Left lung (tissue), 10 donors: ENCODE results near the gene KIF16B. TPM values are rescaled to one million over a fixed set of nuclear protein-coding genes. Genes with fewer than 3 reads are reported as not detected.

ENCODE experiments used
- ATAC-seq: fragments of 200-7000 bp; cut with Tn5 transposase; one replicate; pipeline ENCODE4 v1.9.1; 2020; ENCODE audit warnings: moderate library complexity
- DNase-seq, 4 donors: peaks; one replicate each; pipeline ENCODE4 v3.0.0-alpha.2; 2013 to 2020
- H3K27ac ChIP-seq, 2 donors: fragments of 200-600 bp; sonication (generic) in 1 of 2; one replicate each; pipeline versions ENCODE4 v1.5.0 to v1.8.0; 2020 to 2021
- H3K27me3 ChIP-seq, 2 donors: fragments of 200-600 bp; sonication (generic) in 1 of 2; one replicate each; pipeline versions ENCODE4 v1.5.0 to v1.8.0; 2020 to 2021
- H3K36me3 ChIP-seq, 2 donors: fragments of 200-600 bp; sonication (generic) in 1 of 2; one replicate each; pipeline versions ENCODE4 v1.5.0 to v1.8.0; 2020 to 2021
- H3K4me1 ChIP-seq, 2 donors: fragments of 200-600 bp; one replicate each; pipeline ENCODE4 v1.8.0; 2021
- H3K4me3 ChIP-seq, 2 donors: fragments of 200-600 bp; sonication (generic) in 1 of 2; one replicate each; pipeline versions ENCODE4 v1.5.0 to v1.8.0; 2020 to 2021; ENCODE audit warnings: mild to moderate bottlenecking in 1 of 2
- H3K9me3 ChIP-seq, 2 donors: fragments of 200-600 bp; sonication (generic) in 1 of 2; one replicate each; pipeline versions ENCODE4 v1.5.0 to v1.8.0; 2020 to 2021
- intact Hi-C, 2 donors: fragments of 100-400 bp; cut with DNase I; formaldehyde crosslinking; loops; one replicate each; pipeline versions ENCODE4 v1.11.2 to v1.14.2; 2022
- polyA plus RNA-seq, 6 donors: library from polyadenylated mRNA; unstranded; fragments of 120-200 nt; gene quantifications; one replicate each; pipeline ENCODE4 v1.2.1, GENCODE V29; 2013; ENCODE audit not compliant: insufficient read length in 6 of 6
- total RNA-seq, 2 donors: library from RNA; stranded (reverse); fragmentation: NEBNext Ultra II Directional; extraction: Animal tissue kit (Norgen Biotek cat#: 25700); gene quantifications; one replicate each; pipeline ENCODE4 v1.2.1, GENCODE V29; 2021
- TF ChIP-seq, protein P1 (sequence below), 2 donors: fragments of 200-600 bp; sonication (generic) in 1 of 2; IDR thresholded peaks; one replicate each; pipeline versions ENCODE4 v1.5.0 to v1.8.0; 2021; ENCODE audit warnings: antibody characterized with exemption in 2 of 2
- donor health status: DM: no; HTN: yes; CAD: no.
- donor health status: DM: no; HTN: no; CAD: no.

Gene KIF16B
- total and polyA plus RNA-seq, 8 donors = 9.1 to 23.8 (median 12.8) TPM

DNA sequence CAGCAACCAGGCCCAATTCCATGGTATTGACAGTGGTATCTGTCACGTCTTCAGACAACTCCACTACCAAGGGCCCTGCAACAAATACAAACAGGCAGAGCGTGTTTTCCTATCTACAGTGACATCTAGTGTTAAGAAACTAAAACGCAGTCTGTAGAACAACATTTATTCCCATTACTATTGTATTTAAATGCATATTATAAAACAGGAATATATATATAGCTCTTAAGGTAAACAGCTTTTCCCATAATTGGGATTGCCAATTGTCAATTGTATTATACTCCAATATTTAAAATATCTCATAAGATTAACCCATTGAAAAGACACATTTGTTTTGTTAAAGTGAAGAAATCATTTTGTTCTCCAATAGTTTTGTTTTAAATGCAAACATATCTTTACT lies 97.2 kb downstream of the KIF16B start:
- ATAC-seq = peak; percentile 90
- peak in 2 of 4 donors; percentile 47 to 58 for DNase-seq
- intact Hi-C loops = no loop called here
- Histone ChIP-seq H3K9me3 (no peaks in the 10 kb centered on the region), H3K36me3 (no peaks in the 10 kb centered on the region), H3K4me3 (no peak overlapping the region), H3K27ac (no peak overlapping the region), H3K27me3 (no peaks in the 10 kb centered on the region), H3K4me1 (peaks cover 3 to 14% of the 10 kb centered on the region in 2 donors)
- TF ChIP-seq, protein P1, sequence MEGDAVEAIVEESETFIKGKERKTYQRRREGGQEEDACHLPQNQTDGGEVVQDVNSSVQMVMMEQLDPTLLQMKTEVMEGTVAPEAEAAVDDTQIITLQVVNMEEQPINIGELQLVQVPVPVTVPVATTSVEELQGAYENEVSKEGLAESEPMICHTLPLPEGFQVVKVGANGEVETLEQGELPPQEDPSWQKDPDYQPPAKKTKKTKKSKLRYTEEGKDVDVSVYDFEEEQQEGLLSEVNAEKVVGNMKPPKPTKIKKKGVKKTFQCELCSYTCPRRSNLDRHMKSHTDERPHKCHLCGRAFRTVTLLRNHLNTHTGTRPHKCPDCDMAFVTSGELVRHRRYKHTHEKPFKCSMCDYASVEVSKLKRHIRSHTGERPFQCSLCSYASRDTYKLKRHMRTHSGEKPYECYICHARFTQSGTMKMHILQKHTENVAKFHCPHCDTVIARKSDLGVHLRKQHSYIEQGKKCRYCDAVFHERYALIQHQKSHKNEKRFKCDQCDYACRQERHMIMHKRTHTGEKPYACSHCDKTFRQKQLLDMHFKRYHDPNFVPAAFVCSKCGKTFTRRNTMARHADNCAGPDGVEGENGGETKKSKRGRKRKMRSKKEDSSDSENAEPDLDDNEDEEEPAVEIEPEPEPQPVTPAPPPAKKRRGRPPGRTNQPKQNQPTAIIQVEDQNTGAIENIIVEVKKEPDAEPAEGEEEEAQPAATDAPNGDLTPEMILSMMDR (IDR thresholded peaks at IDR 0.05) = peak; percentile 38 to 55

- ATAC-seq = peak; percentile 79
- Histone ChIP-seq H3K4me3 (no peak overlapping the region), H3K27ac (no peak overlapping the region), H3K4me1 (peaks cover 3 to 14% of the 10 kb centered on the region in 2 donors), H3K9me3 (no peaks in the 10 kb centered on the region), H3K36me3 (no peaks in the 10 kb centered on the region), H3K27me3 (no peaks in the 10 kb centered on the region)
- TF ChIP-seq, protein P1 (IDR thresholded peaks at IDR 0.05) = no peak
- intact Hi-C loops = no loop called here
- DNase-seq = peak in 1 of 4 donors; percentile 9
Measured at GRCh38 chr20:16475225-16475624, 98.0 kb downstream of the KIF16B start.

- intact Hi-C loops = no loop called here
Measured at GRCh38 chr20:16474363-16474762, 98.9 kb downstream of the KIF16B start.

GRCh38 chr20:16472045-16472872 lies 101.0 kb downstream of the KIF16B start:
- Histone ChIP-seq H3K27me3 (no peaks in the 10 kb centered on the region), H3K9me3 (no peaks in the 10 kb centered on the region), H3K36me3 (no peaks in the 10 kb centered on the region), H3K4me3 (no peak overlapping the region), H3K4me1 (peaks cover 3 to 14% of the 10 kb centered on the region in 2 donors), H3K27ac (no peak overlapping the region)
- no peak for DNase-seq
- TF ChIP-seq, protein P1 (IDR thresholded peaks at IDR 0.05) = no peak
- intact Hi-C loops = no loop called here
- no peak for ATAC-seq

More at GRCh38 chr20:16474363-16474762, 98.9 kb downstream of the KIF16B start:
- TF ChIP-seq, protein P1 (IDR thresholded peaks at IDR 0.05) = no peak
- Histone ChIP-seq H3K9me3 (no peaks in the 10 kb centered on the region), H3K4me1 (peaks cover 3 to 14% of the 10 kb centered on the region in 2 donors), H3K27ac (no peak overlapping the region), H3K27me3 (no peaks in the 10 kb centered on the region), H3K36me3 (no peaks in the 10 kb centered on the region), H3K4me3 (no peak overlapping the region)
- ATAC-seq (no peak), DNase-seq (no peak)

DNA sequence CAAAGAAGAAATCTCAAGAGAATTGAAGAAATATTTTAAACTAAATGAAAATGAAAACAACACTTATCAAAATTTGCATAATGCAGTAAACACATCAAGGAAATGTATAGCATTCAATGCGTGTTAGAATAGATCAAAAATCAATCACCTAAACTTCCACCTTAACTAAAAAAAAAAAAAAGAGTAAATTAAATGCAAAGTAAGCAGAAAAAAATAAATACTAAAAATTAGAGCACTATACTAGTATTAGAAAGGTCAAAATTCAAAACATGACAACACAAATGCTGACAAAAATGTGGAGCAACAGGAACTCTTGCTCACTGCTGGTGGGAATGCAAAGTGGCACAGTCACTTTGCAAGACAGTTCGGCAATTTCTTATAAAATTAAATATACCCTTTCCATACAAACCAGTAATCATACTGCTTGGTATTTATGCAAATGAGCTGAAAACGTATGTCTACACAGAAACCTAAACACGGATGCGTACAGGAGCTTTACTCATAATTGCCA lies 103.8 kb downstream of the KIF16B start:
- DNase-seq = no peak
- H3K4me3 ChIP-seq = no peak overlapping the region
- no peaks in the 10 kb centered on the region for H3K36me3 ChIP-seq
- no peaks in the 10 kb centered on the region for H3K4me1 ChIP-seq
- no peaks in the 10 kb centered on the region for H3K9me3 ChIP-seq
- no peaks in the 10 kb centered on the region for H3K27me3 ChIP-seq
- ATAC-seq = no peak
- TF ChIP-seq, protein P1 (IDR thresholded peaks at IDR 0.05) = no peak
- H3K27ac ChIP-seq = no peak overlapping the region
- intact Hi-C loops = no loop called here
